ENCODE results near the gene E2F4.

DNA sequence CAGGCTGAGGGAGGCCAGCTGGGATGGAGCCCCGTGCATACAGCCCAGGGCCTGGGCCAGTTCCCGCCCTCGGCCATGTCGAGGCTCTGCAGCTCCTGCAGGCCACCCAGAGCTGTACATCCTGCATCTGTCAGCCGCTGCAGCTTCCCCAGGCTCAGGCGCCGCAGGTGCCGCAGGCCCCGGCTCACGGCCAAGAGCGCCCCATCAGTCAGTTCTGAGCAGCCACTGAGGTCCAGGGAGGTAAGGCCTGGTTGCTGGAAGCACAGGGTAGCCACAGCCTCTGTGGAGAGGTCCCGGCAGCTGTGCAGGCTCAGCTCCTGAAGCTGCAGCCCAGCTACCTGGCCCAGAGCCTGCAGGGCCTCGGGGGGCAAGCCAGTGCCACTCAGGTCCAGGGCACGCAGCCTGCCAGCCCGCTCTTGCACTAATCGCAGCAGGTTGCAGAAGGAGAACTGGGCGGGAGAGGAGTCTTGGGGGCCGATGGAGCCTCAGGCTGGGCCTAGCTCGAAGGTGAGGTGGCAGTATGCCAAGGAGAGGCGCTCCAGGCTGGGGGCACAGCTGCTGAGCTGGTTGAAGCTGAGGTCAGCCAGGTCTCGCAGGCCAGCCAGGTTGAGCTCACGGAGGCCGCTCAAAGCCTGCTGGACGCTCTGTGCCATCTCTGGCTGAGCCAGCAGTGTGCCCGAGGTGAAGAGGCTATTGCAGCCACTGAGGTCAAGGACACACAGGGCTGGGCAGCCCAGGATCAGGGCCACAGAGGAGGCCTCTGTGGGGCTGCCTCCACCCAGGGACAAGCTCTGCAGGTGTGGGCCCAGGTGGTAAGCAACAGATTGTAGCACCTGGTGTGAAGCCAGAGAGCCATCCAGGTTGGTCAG lies 18.3 kb downstream of the E2F4 start:
- TF ChIP-seq POLR2A (IDR thresholded peaks at IDR 0.05; ENCODE audit: low read depth, low read length) (no peak), POLR2AphosphoS5 (IDR thresholded peaks at IDR 0.05; ENCODE audit: low read depth, low read length) (no peak), TAF1 (IDR thresholded peaks at IDR 0.05; ENCODE audit: low read depth, low read length) (no peak), PAX5 (IDR thresholded peaks at IDR 0.05; ENCODE audit: insufficient read depth, low read length, severe bottlenecking) (no peak), POU2F2 (IDR thresholded peaks at IDR 0.05; ENCODE audit: low read depth, low read length) (no peak), SPI1 (IDR thresholded peaks at IDR 0.05; ENCODE audit: low read depth, low read length) (no peak)
